Effector CD8-positive, alpha-beta T cell (primary cell): Measurements from ENCODE around the gene TMEM270.
"Not testable (repeated sequence)": the region's sequence is repeated elsewhere in the genome, so short reads cannot be mapped to it uniquely, and the experiment has no call there.

Experiments used
- DNase-seq: peaks from one replicate; lab custom pipeline; 2025; lab: John Stamatoyannopoulos, UW
- total RNA-seq, 4 experiments: gene quantifications; one replicate each; lab custom pipeline; 2026; lab: John Stamatoyannopoulos, UW

Gene TMEM270, protein sequence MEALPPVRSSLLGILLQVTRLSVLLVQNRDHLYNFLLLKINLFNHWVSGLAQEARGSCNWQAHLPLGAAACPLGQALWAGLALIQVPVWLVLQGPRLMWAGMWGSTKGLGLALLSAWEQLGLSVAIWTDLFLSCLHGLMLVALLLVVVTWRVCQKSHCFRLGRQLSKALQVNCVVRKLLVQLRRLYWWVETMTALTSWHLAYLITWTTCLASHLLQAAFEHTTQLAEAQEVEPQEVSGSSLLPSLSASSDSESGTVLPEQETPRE
- 0 reads per million in 4 experiments for total RNA-seq

DNA sequence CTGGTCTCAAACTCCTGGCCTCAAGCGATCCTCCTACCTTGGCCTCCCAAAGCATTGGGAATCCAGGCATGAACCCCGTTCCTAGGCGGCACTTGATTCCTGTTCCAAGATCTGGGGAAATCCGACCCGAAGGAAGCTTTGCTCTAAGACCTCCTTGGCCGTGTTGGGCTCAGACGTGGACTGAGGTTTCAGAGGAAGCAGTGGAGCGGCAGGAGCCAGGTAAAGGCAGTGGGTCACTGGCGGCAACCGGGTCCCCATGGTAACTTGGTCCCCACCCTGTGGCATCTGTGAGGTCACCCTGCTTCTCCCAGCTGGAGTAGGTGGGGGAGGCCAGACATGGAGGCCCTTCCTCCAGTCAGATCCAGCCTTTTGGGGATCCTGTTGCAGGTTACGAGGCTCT lies at the start of gene TMEM270:
Gene TMEM270 (plus strand): TSS at position 301 of the 400 bp plus-strand sequence. CDS start 36 bp downstream, at position 337.
- DNase-seq: no peak

DNA sequence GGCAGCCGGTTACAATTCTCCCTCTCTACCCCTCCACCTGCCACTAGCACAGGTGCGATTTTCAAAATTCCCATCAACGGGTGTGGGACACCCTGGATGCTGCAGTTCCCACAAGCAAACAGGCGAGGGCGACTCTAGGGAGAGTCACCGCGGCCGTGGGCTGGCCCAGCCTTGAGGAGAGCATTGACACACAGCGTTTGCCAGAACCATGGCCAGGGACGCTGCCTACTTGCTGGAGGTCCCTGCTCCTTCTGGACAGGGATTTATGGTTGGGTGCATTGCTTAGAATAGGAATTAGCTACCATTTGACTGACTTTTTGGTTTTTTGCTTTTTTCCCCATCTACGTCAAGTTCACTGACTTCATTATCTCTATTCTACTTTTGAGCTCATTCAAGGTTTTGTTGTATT lies 49.2 kb upstream of the TMEM270 start:
- peak; percentile 11 for DNase-seq

DNA sequence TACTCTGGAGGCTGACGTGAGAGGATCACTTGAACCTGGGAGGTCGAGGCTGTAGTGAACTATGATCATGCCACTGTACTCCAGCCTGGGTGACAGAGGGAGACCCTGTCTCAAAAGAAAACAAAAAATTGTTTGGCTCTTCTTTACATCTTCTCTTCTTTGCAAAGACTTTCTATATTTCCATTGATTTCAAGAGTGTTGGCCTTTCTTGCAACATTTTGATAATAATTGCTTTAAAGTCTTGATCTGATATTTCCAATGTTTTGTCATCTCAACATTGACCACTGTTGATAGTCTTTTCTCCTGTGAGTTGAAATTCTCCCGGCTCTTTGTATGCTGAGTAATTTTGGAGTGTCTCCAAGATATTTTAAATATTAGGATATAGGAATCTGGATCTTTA lies 48.0 kb upstream of the TMEM270 start:
- DNase-seq: no peak

DNA sequence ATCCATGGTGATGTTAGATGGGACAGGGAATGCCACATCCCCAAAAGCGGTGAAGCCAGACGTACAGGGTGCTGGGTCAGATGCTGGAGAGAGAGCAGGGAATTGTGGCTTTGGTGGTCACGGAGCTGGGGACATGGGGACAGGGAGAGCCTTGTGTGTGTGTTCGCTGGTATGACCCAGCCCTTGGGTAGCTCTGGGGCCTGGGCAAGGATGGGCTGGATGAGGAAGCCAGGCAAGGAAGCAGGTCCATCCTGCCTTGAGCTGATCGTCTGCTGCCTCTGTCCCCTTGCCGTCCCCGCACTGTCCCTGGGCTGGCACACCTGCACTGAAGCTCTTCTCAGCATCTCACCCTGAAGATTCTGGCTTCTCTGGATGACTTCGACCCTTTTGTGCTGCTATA lies 45.5 kb upstream of the TMEM270 start:
- DNase-seq: no peak

DNA sequence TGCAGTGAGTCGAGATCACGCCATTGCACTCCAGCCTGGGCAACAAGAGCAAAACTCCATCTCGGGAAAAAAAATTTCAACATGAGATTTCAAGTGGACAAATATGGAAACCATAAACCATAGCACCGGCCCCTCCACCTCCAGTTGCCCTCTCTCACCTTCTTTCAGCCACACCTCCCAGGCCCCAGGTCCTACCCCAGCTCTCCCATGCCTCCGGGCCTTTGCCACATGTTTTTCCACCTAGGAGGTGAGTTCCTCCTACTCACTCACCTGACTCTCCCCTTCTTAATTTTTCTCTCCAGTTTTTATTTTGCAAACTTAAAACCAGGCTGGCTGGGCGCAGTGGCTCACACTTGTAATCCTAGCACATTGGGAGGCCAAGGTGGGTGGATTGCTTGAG lies 43.8 kb upstream of the TMEM270 start:
- DNase-seq: no peak

DNA sequence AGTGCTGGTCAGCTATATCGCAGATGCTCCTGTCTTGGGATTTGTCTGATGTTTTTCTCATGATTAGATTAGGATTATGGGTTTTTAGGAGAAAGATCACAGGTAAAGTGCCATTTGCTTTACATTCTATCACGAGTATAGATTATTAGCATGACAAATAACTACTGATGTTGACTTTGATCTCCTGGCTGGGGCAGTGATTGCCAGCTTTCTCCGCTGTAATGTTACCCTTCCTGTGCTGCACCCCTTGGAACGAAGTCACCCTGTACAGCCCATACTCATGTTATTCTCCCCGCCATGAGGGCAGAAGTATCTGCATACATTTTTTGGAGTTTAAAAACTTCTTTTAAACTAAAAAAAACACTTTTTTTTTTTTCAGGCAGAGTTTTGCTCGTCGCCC lies 40.9 kb upstream of the TMEM270 start:
- DNase-seq: no peak

DNA sequence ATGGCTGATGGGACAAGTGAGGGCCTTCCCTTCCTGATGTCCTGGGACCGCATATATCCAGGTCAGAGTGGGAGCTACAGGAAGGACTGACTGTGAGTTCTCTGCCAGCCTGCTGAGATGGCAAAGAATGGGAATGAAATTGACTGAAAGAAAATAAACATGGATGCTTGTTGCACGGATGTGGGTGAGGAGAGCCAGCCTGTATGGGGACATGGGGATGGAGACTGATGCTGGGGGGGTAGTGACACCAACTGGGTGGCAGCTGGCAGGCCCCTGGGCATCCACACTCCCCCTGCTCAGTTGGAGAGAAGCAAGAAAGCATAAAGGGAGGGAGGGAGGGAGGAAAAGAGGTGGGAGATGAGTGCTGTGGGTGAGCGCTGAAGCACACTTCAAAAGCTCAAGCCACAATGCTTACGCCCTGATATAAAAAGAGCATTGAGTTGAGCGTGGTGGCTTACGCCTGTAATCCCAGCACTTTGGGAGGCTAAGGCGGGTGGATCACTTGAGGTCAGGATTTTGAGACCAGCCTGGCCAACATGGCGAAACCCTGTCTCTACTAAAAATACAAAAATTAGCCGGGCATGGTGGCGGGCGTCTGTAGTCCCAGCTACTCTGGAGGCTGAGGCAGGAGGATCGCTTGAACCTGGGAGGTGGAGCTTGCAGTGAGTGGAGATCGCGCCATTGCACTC lies 39.2 kb upstream of the TMEM270 start:
- not testable (repeated sequence) for DNase-seq

DNA sequence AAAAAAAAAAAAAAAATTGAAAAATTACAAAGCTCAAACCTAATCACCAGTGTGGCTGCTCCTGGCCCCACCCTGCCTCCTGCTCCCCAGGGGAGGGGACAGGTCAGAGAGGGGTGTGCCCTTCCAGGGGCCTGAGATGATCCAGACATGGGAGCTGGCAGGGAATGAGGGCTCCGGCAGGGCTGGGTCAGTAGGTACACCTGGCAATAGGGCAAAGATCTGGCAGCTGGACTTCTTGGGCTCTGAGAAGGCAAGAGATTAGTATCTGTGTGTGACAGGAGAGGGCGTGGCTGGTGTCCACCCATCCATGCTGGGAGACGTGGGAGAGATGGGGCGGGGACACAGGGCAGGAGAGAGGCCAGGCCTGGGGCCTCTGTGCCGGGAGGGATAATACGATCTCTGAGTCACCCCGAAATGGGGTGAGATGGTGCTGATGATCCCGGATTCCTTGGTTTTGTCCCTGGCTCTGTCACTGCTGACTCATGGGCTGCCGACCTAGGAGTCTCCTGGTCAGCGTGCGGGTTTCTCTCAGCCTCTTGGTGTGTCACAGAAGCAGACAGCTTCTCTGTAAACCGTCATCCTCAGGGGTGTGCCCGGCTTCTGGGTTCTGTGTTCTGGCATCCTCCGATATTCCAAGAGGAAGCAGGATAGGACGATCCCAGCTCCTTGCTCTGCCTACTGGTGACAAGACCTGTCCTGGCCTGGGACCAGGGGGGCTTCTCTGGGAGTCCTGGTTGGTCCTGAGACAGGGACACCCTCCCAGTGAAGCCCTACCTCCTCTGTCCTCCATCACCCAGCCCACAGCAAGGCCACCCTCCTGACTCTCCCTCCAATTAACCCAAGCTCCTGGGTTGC lies 38.4 kb upstream of the TMEM270 start:
- no peak for DNase-seq

DNA sequence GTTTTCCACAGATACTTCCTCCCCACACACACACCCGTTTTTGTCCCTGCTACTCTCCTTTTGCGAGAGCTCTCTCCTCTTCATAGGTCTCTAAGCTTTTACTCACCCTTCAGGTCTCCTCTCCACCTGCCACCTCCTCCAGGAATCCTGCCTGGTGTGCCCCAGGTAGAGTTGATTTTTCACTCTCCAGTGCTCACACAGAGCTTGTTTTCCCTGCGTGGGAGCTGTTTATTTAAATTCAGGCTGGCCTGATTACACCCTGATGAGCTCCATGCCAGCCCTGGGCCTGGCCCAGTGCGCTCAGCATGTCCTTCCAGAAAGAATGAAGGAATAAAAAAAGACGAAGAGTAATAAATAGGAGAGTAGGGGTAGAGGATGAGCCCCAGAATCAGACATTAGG lies 37.7 kb upstream of the TMEM270 start:
- no peak for DNase-seq

DNA sequence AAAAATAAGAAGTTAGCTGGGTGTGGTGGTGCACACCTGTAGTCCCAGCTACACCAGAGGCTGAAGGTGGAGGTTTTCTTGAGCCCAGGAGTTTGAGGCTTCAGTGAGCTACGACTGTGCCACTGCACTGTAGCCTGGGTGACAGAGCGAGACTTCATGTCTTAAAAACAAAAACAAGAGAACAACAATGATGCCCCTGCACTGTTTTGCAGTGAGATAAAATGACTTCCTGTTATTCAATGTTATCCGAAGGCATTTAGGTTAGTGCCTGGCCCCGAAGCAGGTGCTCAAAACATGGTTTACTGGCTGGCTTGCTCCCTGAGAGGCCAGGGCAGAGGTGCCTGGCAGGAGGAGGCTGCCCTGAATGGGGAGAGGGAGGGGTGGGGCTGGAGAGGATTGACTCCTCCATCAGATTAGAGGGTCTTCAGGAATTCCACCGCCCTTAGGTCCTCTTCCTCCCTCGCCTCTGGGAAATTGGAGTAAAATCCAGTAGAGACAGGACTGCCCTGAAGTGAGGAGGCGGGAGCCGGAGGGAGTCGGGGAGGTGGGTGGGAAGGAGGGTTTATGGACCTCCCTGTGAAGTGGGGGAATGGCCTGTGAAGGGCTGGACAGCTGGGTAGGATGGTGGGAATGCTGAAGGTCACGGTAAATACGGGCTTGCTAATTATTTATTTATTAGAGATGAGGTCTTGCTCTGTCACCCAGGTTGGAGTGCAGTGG lies 36.9 kb upstream of the TMEM270 start:
- DNase-seq: no peak

DNA sequence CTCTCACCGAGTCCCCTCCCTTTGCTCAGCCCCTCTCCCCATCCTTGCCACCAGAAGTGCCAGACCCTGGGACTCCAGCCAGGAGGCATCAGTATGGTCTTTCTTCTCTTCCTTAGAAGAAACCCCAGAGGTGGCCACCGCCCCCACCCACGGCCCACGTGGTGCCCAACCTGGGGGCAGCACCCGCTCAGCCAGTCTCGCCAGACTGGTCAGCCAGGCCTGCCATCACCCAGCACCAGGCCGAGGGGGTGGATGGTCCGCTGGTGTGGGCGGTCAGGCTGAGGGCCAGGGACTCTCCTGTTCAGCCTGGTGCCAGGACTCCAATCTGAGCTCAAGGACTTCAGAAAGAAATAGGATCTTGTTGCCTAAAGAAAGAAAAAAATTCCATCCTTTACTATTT lies 36.0 kb upstream of the TMEM270 start:
- DNase-seq: no peak

DNA sequence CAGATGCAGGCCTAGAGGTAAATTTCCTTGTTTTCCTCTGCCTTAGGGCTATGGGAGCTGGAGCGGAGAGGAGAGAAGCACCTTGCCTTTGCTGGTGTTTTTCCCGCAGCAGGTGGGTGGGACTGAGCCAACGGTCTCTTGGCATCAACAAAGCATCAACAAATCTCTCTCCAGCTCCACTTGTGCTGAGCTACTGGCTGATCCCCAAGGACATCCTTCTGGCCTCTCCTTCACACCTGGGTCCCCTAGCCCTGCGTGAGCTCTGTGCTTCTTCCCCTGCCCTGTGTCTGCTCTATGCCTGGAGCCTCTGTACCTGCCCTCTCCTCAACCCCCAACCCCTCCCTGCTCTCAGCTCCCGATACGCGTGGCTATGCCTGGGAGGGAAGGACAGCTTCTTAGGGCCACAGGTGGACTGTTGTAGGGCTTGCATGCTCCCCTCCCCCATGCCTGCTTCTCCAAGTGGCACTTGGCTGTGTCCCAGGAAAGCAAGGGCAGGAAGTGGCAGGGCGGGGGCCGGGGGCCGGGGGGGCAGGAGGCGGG lies 33.3 kb upstream of the TMEM270 start:
- no peak for DNase-seq

DNA sequence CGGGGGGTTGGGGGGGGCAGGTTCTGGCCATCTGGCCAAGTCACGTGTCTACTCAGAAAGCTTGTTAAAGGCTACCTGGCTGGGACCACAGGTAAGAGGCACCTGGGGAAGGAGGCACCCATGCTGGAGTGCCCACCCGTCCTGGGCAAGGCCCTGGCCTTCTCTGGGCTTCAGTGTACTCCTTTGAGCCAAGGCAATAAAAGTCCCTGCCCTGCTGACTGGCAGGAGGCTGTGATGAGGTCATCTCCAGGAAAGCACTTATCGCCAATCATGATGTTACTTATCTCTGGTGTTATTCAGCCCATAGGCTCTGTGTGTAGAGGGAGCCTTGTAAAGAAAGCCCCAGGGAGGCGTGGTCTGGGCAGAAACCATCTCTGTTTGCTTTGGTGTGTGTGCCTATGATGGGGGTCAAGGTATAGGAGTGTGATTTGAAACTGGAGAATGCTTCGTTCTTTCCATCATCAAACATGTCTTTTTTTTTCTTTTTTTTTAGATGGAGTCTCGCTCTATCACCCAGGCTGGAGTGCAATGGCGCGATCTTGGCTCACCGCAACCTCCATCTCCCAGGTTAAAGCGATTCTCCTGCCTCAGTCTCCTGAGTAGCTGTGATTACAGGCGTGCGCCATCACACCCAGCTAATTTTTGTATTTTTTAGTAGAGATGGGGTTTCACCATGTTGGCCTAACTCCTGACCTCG lies 32.7 kb upstream of the TMEM270 start:
- DNase-seq: no peak

DNA sequence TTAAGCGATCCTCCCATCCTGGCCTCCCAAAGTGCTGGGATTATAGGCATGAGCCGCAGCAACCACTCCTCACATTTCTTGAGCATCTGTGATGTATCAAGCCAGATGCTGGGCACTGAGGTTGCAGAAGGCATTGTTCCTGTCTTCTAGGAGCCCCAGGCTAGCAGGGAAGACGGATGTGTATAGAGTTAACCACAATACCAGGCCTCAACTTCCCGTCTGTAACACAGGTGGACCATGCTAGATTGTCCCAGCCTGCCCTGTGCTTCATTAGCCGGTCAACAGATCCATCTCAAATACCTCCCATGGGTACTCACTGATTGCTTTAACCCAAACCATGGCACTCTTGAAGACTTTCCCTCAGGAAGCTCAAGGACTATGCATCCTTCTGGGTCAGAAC lies 32.0 kb upstream of the TMEM270 start:
- DNase-seq: no peak

DNA sequence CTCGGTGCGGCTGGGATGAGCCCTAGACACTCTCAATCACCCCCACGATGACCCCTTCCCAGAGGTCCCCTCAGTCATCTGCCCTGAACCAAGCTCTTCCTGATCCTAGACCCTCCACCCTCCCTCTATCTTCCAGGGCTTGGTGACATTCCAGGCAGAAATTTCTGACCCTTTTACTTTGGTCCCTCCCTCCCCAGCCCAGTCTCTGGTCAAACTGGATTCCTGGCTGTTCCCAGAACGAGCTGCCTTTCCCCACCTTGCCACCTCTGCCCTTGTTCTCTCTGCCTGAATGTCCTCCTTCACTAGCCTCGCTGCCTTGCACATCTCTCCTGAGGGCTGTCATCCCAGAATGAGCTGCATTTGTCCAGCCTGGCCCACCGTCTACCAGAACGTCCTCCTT lies 31.5 kb upstream of the TMEM270 start:
- DNase-seq: no peak

DNA sequence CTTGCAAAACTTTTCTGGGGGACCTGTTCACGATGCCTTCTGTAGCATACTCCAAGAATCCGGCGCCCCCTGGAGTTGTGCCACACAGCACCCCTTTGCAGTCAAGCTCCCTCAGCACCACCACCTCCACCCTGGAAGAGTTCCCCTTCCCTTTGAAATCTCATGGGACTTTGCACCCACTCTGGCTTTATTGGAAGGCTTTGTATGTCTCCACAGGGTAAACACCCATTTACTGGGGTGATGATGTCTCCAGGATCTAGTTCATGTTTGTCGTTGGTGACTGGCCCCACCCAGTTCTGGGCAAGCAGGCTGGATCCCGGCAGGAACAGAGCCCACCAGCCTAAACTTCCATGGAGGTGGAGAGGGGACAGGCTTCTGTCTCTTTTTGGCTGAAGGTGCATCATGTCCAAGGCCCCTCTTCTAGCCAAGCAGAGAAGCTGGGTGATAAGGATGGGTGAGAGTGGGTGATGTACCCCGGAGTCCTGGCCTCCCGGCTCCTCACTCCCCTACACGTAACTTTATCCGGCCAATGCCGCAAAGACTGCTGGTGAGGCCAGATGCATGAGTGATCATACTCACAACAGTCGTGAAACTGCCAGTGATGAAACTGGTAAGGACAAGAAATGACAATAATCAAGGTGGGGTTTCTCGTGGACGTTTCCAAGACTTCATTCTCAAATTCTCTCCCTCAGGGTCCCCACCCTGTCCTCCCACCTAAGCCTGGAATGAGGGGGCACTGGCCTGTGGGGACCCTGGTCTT lies 30.9 kb upstream of the TMEM270 start:
- DNase-seq: no peak

DNA sequence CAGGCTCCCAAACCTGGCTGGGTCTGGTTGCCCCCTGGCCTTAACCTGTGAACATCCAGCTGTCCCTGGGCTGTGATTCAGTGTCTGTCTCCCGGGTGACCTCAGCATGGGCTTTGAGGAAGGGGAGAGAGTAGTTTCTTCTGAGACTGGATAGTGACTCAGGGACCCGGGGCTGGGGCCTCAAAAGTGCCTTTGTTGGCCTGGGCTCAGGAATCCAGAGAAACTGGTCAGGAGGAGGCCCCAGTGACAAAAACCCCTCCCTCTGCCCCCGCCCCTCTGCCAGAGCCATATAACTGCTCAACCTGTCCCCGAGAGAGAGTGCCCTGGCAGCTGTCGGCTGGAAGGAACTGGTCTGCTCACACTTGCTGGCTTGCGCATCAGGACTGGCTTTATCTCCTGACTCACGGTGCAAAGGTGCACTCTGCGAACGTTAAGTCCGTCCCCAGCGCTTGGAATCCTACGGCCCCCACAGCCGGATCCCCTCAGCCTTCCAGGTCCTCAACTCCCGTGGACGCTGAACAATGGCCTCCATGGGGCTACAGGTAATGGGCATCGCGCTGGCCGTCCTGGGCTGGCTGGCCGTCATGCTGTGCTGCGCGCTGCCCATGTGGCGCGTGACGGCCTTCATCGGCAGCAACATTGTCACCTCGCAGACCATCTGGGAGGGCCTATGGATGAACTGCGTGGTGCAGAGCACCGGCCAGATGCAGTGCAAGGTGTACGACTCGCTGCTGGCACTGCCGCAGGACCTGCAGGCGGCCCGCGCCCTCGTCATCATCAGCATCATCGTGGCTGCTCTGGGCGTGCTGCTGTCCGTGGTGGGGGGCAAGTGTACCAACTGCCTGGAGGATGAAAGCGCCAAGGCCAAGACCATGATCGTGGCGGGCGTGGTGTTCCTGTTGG lies 30.0 kb upstream of the TMEM270 start, which contains the start of gene CLDN4:
Gene CLDN4 (plus strand): TSS at position 316 of the 903 bp plus-strand sequence. CDS start 206 bp downstream, at position 522.
- no peak for DNase-seq

DNA sequence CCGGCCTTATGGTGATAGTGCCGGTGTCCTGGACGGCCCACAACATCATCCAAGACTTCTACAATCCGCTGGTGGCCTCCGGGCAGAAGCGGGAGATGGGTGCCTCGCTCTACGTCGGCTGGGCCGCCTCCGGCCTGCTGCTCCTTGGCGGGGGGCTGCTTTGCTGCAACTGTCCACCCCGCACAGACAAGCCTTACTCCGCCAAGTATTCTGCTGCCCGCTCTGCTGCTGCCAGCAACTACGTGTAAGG lies 29.4 kb upstream of the TMEM270 start:
- no peak for DNase-seq

DNA sequence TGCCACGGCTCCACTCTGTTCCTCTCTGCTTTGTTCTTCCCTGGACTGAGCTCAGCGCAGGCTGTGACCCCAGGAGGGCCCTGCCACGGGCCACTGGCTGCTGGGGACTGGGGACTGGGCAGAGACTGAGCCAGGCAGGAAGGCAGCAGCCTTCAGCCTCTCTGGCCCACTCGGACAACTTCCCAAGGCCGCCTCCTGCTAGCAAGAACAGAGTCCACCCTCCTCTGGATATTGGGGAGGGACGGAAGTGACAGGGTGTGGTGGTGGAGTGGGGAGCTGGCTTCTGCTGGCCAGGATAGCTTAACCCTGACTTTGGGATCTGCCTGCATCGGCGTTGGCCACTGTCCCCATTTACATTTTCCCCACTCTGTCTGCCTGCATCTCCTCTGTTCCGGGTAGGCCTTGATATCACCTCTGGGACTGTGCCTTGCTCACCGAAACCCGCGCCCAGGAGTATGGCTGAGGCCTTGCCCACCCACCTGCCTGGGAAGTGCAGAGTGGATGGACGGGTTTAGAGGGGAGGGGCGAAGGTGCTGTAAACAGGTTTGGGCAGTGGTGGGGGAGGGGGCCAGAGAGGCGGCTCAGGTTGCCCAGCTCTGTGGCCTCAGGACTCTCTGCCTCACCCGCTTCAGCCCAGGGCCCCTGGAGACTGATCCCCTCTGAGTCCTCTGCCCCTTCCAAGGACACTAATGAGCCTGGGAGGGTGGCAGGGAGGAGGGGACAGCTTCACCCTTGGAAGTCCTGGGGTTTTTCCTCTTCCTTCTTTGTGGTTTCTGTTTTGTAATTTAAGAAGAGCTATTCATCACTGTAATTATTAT lies 28.9 kb upstream of the TMEM270 start:
- DNase-seq: no peak
